A549 (cell line): ENCODE measurements around the gene RABGAP1L.

ENCODE experiments used
- CTCF ChIP-seq: fragments of >200 bp; sonication (Bioruptor Twin); formaldehyde crosslinking; IDR thresholded peaks from 3 replicates; pipeline ENCODE4 v1.5.1; 2016
- E2F6 ChIP-seq: IDR thresholded peaks from 2 replicates; pipeline ENCODE4 v1.6.1; 2012; ENCODE audit warnings: low read depth, borderline replicate concordance
- ELK1 ChIP-seq: fragments of 150-350 bp; IDR thresholded peaks from 2 replicates; pipeline ENCODE4 v1.6.1; 2014; ENCODE audit warnings: low read depth, mild to moderate bottlenecking, low read length
- EP300 ChIP-seq, 2 experiments: fragments of >200 bp; sonication (Bioruptor Twin); formaldehyde crosslinking; IDR thresholded peaks; 2 replicates in 1 of 2; 3 replicates in 1 of 2; pipeline ENCODE4 v1.6.1; 2016 to 2017
- POLR2A ChIP-seq: IDR thresholded peaks from 2 replicates; pipeline ENCODE4 v1.6.1; 2012; ENCODE audit warnings: mild to moderate bottlenecking, low read length
- REST ChIP-seq: fragments of 200-600 bp; sonication (generic); IDR thresholded peaks from 2 replicates; pipeline ENCODE4 v1.6.1; 2016; ENCODE audit warnings: antibody characterized with exemption, mild to moderate bottlenecking, moderate library complexity
- TP53 ChIP-seq: fragments of 250-450 bp; sonication (Bioruptor Pico); IDR thresholded peaks from 2 replicates; pipeline ENCODE4 v1.5.0; 2021; ENCODE audit warnings: mild to moderate bottlenecking, moderate library complexity

- no peak for TF ChIP-seq CTCF
- no peak for TF ChIP-seq REST
- no peak for TF ChIP-seq ELK1
- TF ChIP-seq E2F6: no peak
- no peak for TF ChIP-seq EP300 (IDR thresholded peaks at IDR 0.05)
- TF ChIP-seq TP53 (CRISPR knock-in tag): no peak
- no peak for TF ChIP-seq POLR2A
These were observed 71.1 kb downstream of the RABGAP1L start for GRCh38 chr1:174230399-174230798.
